ENCODE results near the gene PAGE2. TPM values are rescaled to one million over a fixed set of nuclear protein-coding genes. Genes with fewer than 3 reads are reported as not detected.

The PAGE2 gene
- total and polyA plus RNA-seq, 2 donors (not counting 3 experiments of a cell fraction or from before 2014, with no cell fraction given) = not detected

DNA sequence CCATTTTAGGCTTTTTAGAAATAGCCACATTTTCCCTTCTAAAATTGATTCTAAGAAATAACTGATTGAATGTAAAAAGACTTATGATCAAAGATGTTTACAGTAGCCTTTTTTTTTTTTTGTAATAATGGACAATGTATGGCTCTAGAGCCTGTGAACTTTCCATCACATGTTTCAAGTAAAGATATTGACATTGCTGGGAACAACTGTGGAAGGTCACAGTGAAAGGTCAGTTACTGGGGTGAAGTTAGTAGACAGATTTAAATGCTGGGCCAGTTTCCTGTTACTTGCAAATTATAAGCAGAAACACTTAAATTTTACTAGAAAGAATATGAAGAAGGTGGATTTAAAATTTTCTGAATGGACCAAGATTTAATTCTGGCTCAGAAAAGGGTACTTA, 18.4 kb downstream of the PAGE2 start:
- H4K20me1 ChIP-seq (replicated peaks; ENCODE audit: control insufficient read depth, extremely low read depth, insufficient read depth, low read length) = no peaks in the 10 kb centered on the region
- H3K9me3 ChIP-seq (replicated peaks; ENCODE audit: control insufficient read depth, insufficient read depth, low read length) = no peaks in the 10 kb centered on the region
- H2AFZ ChIP-seq (ENCODE audit: low read depth, low read length) = no peak overlapping the region
- H3K4me1 ChIP-seq (ENCODE audit: control insufficient read depth, extremely low read depth, insufficient read depth, low read length) = no peaks in the 10 kb centered on the region
- dilution Hi-C loops (cut with MboI; ENCODE audit: extremely low pct_ligation_motif_present, low sequenced_read_pairs) (no loop called here), intact Hi-C loops (cut with micrococcal nuclease) (no loop called here)
- no peaks in the 10 kb centered on the region for H3K36me3 ChIP-seq (ENCODE audit: control insufficient read depth in 2 of 2, extremely low read depth in 1 of 2, insufficient read depth in 2 of 2, low read length in 2 of 2)
- H3K79me2 ChIP-seq (ENCODE audit: control insufficient read depth, insufficient read depth, low read length) = no peaks in the 10 kb centered on the region
- no peaks in the 10 kb centered on the region for H3K27me3 ChIP-seq (ENCODE audit: control insufficient read depth in 2 of 2, insufficient read depth in 2 of 2, low read length in 2 of 2)
- no TSS peak for BruUV-seq (replicated peaks)
- H3K9me1 ChIP-seq (replicated peaks; ENCODE audit: control insufficient read depth, extremely low read depth, insufficient read depth, low read length) = no peaks in the 10 kb centered on the region
- H3K4me2 ChIP-seq (ENCODE audit: insufficient read depth, low read length) = no peak overlapping the region
- FAIRE-seq (no peak), DNase-seq (ENCODE audit: low read depth, low spot score) (no peak)
- CTCF ChIA-PET = no interaction called here
- POLR2A ChIA-PET = no interaction called here
- no peak overlapping the region for H3K9ac ChIP-seq (replicated peaks; ENCODE audit: extremely low read depth, insufficient read depth, low read length)
- no peak overlapping the region for H3K4me3 ChIP-seq (replicated peaks in 1 of 3; ENCODE audit: insufficient read depth in 1 of 3, low read depth in 1 of 3, low read length in 3 of 3)
- TF ChIP-seq, protein P1, sequence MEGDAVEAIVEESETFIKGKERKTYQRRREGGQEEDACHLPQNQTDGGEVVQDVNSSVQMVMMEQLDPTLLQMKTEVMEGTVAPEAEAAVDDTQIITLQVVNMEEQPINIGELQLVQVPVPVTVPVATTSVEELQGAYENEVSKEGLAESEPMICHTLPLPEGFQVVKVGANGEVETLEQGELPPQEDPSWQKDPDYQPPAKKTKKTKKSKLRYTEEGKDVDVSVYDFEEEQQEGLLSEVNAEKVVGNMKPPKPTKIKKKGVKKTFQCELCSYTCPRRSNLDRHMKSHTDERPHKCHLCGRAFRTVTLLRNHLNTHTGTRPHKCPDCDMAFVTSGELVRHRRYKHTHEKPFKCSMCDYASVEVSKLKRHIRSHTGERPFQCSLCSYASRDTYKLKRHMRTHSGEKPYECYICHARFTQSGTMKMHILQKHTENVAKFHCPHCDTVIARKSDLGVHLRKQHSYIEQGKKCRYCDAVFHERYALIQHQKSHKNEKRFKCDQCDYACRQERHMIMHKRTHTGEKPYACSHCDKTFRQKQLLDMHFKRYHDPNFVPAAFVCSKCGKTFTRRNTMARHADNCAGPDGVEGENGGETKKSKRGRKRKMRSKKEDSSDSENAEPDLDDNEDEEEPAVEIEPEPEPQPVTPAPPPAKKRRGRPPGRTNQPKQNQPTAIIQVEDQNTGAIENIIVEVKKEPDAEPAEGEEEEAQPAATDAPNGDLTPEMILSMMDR (IDR thresholded peaks at IDR 0.05; ENCODE audit: extremely low read depth in 1 of 2, insufficient read depth in 1 of 2, low read depth in 1 of 2, low read length in 2 of 2) = no peak
- TF ChIP-seq, protein P2, sequence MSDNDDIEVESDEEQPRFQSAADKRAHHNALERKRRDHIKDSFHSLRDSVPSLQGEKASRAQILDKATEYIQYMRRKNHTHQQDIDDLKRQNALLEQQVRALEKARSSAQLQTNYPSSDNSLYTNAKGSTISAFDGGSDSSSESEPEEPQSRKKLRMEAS (IDR thresholded peaks at IDR 0.05; ENCODE audit: insufficient read depth, insufficient read length) = no peak
- no peak for TF ChIP-seq MYC (IDR thresholded peaks at IDR 0.05; ENCODE audit: low read depth, low read length)
- no peak for TF ChIP-seq JUN (IDR thresholded peaks at IDR 0.05; ENCODE audit: borderline replicate concordance, insufficient read depth, insufficient read length, low read depth)
- TF ChIP-seq POLR2A (IDR thresholded peaks at IDR 0.05; ENCODE audit: low read depth, low read length) = no peak
- no peak for TF ChIP-seq EZH2 (IDR thresholded peaks at IDR 0.05; ENCODE audit: borderline replicate concordance, low read depth, low read length, severe bottlenecking)
- no peak for TF ChIP-seq FOS (IDR thresholded peaks at IDR 0.05; ENCODE audit: borderline replicate concordance, insufficient read depth, low read length)
- TF ChIP-seq POLR2AphosphoS5 (IDR thresholded peaks at IDR 0.05; ENCODE audit: insufficient read depth, low read depth, low read length) = no peak
- TF ChIP-seq GATA2 (IDR thresholded peaks at IDR 0.05; ENCODE audit: insufficient read depth, insufficient read length, low read depth, low read length) = no peak
- no peak overlapping the region for H3K27ac ChIP-seq (ENCODE audit: insufficient read depth, low read depth, low read length)

All from endothelial cell of umbilical vein (primary cell).